GM23248 (cell line): ENCODE results near the gene MKRN2OS. TPM values are rescaled to one million over a fixed set of nuclear protein-coding genes. Genes with fewer than 3 reads are reported as not detected.
A peak's percentile ranks its signal among the peaks of the same experiment; 100 is the strongest.

ENCODE experiments used
- DNase-seq: peaks from one replicate; pipeline ENCODE4 v3.0.0-alpha.2; 2015
- H2AFZ ChIP-seq: fragments of 200-600 bp; sonication (generic); 2 replicates; pipeline ENCODE4 v1.6.1; 2016; ENCODE audit warnings: antibody characterized with exemption
- H3F3A ChIP-seq: fragments of 200-600 bp; sonication (generic); 2 replicates; pipeline ENCODE4 v1.6.1; 2016; ENCODE audit warnings: mild to moderate bottlenecking, antibody characterized with exemption, mixed run types; ENCODE audit not compliant: insufficient read depth
- H3K27ac ChIP-seq: fragments of 200-600 bp; sonication (generic); 2 replicates; pipeline ENCODE4 v1.5.1; 2016; ENCODE audit warnings: mild to moderate bottlenecking
- H3K27me3 ChIP-seq: fragments of 200-600 bp; sonication (generic); replicated peaks from 2 replicates; pipeline ENCODE4 v1.6.1; 2016; ENCODE audit warnings: mild to moderate bottlenecking; ENCODE audit not compliant: insufficient read depth
- H3K36me3 ChIP-seq: fragments of 200-600 bp; sonication (generic); 2 replicates; pipeline ENCODE4 v1.6.1; 2016; ENCODE audit warnings: low read depth, mild to moderate bottlenecking
- H3K4me1 ChIP-seq: fragments of 200-600 bp; sonication (generic); 2 replicates; pipeline ENCODE4 v1.6.1; 2016; ENCODE audit warnings: mild to moderate bottlenecking; ENCODE audit not compliant: insufficient read depth
- H3K4me2 ChIP-seq: fragments of 200-600 bp; sonication (generic); one replicate; pipeline ENCODE4 v1.6.1; 2016; ENCODE audit warnings: mild to moderate bottlenecking; ENCODE audit not compliant: unreplicated experiment
- H3K4me3 ChIP-seq: fragments of 200-600 bp; sonication (generic); 2 replicates; pipeline ENCODE4 v1.5.1; 2016; ENCODE audit warnings: mild to moderate bottlenecking
- H3K79me2 ChIP-seq: fragments of 200-600 bp; sonication (generic); 2 replicates; pipeline ENCODE4 v1.6.1; 2016; ENCODE audit warnings: mild to moderate bottlenecking; ENCODE audit not compliant: insufficient read depth
- H3K9ac ChIP-seq: fragments of 200-600 bp; sonication (generic); 2 replicates; pipeline ENCODE4 v1.6.1; 2016; ENCODE audit warnings: mild to moderate bottlenecking
- H3K9me2 ChIP-seq: fragments of 200-600 bp; sonication (generic); 2 replicates; pipeline ENCODE4 v1.6.1; 2016; ENCODE audit warnings: mixed run types, mild to moderate bottlenecking, moderate library complexity; ENCODE audit not compliant: insufficient read depth
- H3K9me3 ChIP-seq: fragments of 200-600 bp; sonication (generic); one replicate; pipeline ENCODE4 v1.6.1; 2017; ENCODE audit warnings: low read depth
- H4K20me1 ChIP-seq: fragments of 200-600 bp; sonication (generic); 2 replicates; pipeline ENCODE4 v1.6.0; 2016; ENCODE audit not compliant: insufficient read depth
- EZH2 ChIP-seq: fragments of 200-600 bp; sonication (generic); IDR thresholded peaks from 2 replicates; pipeline ENCODE4 v1.6.1; 2018; ENCODE audit warnings: antibody characterized with exemption, mild to moderate bottlenecking; ENCODE audit not compliant: insufficient read depth, poor library complexity, severe bottlenecking
- EZH2phosphoT487 ChIP-seq: fragments of 200-600 bp; sonication (generic); IDR thresholded peaks from 2 replicates; pipeline ENCODE4 v1.6.1; 2018; ENCODE audit warnings: antibody characterized with exemption, moderate library complexity, mild to moderate bottlenecking, low read depth; ENCODE audit not compliant: insufficient read depth
- WGBS, 2 experiments: methylation state at CpG; one replicate each; pipeline ENCODE4 v1.1.6; 2015 to 2017; ENCODE audit warnings: low lambda C conversion rate in 2 of 2, low coverage in 1 of 2; ENCODE audit errors: missing lambda C conversion rate in 2 of 2; 5-methylcytosine and 5-hydroxymethylcytosine counted together
- in situ Hi-C: fragments of 300-500 bp; cut with MboI; formaldehyde crosslinking; loops from 2 replicates; pipeline ENCODE4 v1.15.0; 2020
- polyA plus RNA-seq: library from polyadenylated mRNA; unstranded; fragments of >200 nt; fragmentation: Nextera tagmentation; extraction: Ambion mirVana; gene quantifications from 2 replicates; pipeline ENCODE4 v1.2.1, GENCODE V29; 2016
- total RNA-seq: library from RNA; depleted of rRNA; stranded (reverse); fragments of >200 nt; shearing (Covaris generic); gene quantifications from 2 replicates; pipeline ENCODE4 v1.2.3, GENCODE V29; 2014

The MKRN2OS gene
- total and polyA plus RNA-seq, 2 experiments from 2014 or later = not detected

DNA sequence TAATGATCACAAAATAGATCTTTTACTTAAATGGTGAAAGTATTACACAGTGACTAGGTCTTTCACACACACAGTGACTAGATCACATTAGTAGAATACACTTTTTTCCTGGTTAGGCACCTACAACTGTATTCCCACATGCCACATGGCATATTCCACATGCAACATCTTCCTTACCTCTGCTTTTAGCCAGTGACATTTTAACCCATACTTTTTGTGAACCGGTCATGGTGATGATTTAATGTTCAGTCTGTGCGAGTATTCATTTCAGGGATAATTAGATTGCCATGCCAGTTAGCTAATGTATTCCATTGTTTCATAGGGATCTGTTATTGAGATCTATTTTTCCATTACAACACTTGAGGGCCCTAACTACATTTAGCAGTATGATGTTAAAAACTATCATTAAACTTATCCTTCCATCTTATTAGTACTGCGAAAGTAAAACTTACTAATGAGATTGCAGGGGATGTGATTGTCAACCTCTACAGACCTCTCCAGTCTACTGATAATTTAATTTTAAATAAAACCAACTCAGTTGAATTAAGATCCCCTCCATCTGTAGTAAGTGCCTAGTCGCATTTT lies 32.7 kb downstream of the MKRN2OS start:
- H3K27me3 ChIP-seq = no peaks in the 10 kb centered on the region
- no peak overlapping the region for H3K9ac ChIP-seq
- no peak overlapping the region for H3K27ac ChIP-seq
- no peaks in the 10 kb centered on the region for H3K9me2 ChIP-seq
- WGBS, 2 experiments = 82 to 88% methylated on average over 4 of the region's 4 CpGs
- H4K20me1 ChIP-seq = no peaks in the 10 kb centered on the region
- peaks cover 16% of the 10 kb centered on the region for H3F3A ChIP-seq
- no peaks in the 10 kb centered on the region for H3K79me2 ChIP-seq
- in situ Hi-C loops = no loop called here
- DNase-seq = no peak
- H3K4me2 ChIP-seq = no peak overlapping the region
- H2AFZ ChIP-seq = no peak overlapping the region
- TF ChIP-seq EZH2 (no peak), EZH2phosphoT487 (no peak)
- H3K36me3 ChIP-seq = no peaks in the 10 kb centered on the region
- no peaks in the 10 kb centered on the region for H3K9me3 ChIP-seq
- H3K4me3 ChIP-seq = no peak overlapping the region
- peaks cover 13% of the 10 kb centered on the region for H3K4me1 ChIP-seq

DNA sequence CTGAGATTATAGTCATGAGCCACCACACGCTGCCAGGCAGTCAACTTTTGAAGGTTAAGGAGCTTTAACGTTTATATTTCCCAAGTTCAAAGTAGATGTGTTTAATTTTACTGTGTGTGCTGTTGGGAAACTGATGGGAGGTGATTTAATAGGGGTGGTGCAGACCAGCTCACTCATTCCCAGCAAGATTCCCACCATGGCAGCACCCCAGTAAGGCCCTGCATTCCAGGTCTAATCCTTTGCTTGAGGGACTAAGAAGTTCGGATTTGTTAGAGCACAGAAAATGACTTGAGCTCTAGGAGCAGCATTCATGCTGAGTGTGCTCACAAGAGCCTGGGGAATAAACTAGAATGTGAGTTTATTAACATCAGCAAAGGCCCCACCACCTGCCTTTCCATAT lies 35.8 kb downstream of the MKRN2OS start:
- Histone ChIP-seq H3K9me3 (no peaks in the 10 kb centered on the region), H3K4me2 (no peak overlapping the region), H3K9ac (no peak overlapping the region), H3K79me2 (no peaks in the 10 kb centered on the region), H3F3A (peaks cover 22% of the 10 kb centered on the region), H3K36me3 (0 out of 2 replicates have a peak, but pooled peaks cover 1% of the 10 kb centered on the region), H3K9me2 (no peaks in the 10 kb centered on the region), H2AFZ (no peak overlapping the region), H3K4me3 (no peak overlapping the region), H3K27ac (peak overlapping the region; percentile 86; the same call in 1 of the 2 replicates), H3K27me3 (no peaks in the 10 kb centered on the region), H3K4me1 (peaks cover 19% of the 10 kb centered on the region), H4K20me1 (no peaks in the 10 kb centered on the region)
- 48 to 59% methylated on average over 3 of the region's 3 CpGs for WGBS, 2 experiments
- DNase-seq = no peak
- TF ChIP-seq EZH2phosphoT487 = no peak
- TF ChIP-seq EZH2 = no peak
- in situ Hi-C loops = no loop called here

DNA sequence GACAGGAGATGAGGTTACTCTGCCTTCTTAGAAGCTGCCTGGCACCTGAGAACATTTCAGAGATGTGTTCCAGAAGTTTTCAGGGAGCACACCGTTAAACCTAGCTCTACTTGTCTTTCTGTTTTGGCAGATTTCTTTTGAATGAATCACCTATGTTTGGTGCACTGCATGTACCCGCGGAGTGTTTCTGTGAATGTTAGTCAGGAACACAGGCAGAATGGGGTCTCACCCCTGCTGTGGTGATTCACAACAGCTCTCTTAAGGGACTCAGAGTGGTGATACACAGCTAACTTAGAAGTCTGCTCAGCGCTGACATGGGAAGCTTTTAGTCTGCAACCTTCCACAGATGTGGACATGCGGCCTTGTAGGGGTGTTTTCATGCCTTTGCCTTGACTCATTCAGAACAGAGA lies 37.0 kb downstream of the MKRN2OS start:
- TF ChIP-seq EZH2 = no peak
- TF ChIP-seq EZH2phosphoT487 = peak; percentile 90; the same call in 1 of the 2 replicates
- peak overlapping the region; percentile 40; the same call in 1 of the 2 replicates for H2AFZ ChIP-seq
- 1 to 2% methylated on average over 5 of the region's 5 CpGs for WGBS, 2 experiments

DNA sequence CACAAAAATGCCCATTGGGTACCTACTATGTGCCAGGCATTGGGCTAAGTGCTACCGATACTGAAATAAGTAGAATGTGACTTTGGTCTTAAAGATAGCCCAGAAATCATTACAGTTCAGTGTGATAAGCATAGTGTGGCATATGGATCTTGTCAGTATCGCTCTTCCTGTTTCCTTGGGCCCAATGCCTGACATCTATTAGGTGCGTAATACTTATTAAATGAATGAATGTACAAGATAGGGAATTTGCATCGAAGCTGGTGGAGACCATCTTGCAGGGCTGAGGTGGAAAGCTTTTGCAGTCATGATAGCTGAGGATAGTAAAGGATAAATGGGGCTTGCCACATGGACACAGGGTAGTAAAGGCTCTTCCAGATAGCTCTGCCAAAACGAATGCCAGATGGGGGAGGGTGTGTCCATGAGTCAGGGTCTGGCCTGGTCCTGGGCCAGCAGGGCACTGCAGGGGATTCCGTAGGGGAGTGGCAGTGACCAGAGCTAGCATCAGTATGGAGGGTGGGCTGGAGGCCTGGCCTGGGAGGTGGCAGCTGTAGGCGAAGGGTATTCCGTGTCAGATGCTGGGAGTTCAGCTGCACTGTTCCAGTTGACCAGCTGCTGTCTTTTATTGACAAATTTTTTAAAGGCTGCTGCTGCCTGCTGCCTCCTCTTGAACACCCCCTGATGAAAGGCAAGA lies 37.6 kb downstream of the MKRN2OS start:
- WGBS, 2 experiments = 41 to 51% methylated on average over 8 of the region's 8 CpGs
- 0 out of 2 replicates have a peak, but pooled peaks cover 7% of the 10 kb centered on the region for H3K36me3 ChIP-seq
- peaks cover 19% of the 10 kb centered on the region for H3K4me1 ChIP-seq
- H3K9me2 ChIP-seq = no peaks in the 10 kb centered on the region
- H3K27ac ChIP-seq = peak overlapping the region; percentile 86
- H3K27me3 ChIP-seq = no peaks in the 10 kb centered on the region
- in situ Hi-C loops = no loop called here
- H4K20me1 ChIP-seq = no peaks in the 10 kb centered on the region
- no peaks in the 10 kb centered on the region for H3K9me3 ChIP-seq
- peak overlapping the region; percentile 68 for H3K4me2 ChIP-seq
- no peaks in the 10 kb centered on the region for H3K79me2 ChIP-seq
- peak; percentile 73 for DNase-seq
- peak overlapping the region; percentile 54 for H3K4me3 ChIP-seq
- peak overlapping the region; percentile 68 for H3K9ac ChIP-seq
- no peak for TF ChIP-seq EZH2
- no peak for TF ChIP-seq EZH2phosphoT487
- H3F3A ChIP-seq = peaks cover 22% of the 10 kb centered on the region
- H2AFZ ChIP-seq = peak overlapping the region; percentile 40; the same call in 1 of the 2 replicates

More for the DNA sequence above, 37.0 kb downstream of the MKRN2OS start:
- Histone ChIP-seq H3K27me3 (no peaks in the 10 kb centered on the region), H3K36me3 (0 out of 2 replicates have a peak, but pooled peaks cover 7% of the 10 kb centered on the region), H3K9ac (peak overlapping the region; percentile 68), H4K20me1 (no peaks in the 10 kb centered on the region), H3K4me1 (peaks cover 19% of the 10 kb centered on the region), H3K79me2 (no peaks in the 10 kb centered on the region), H3K9me3 (no peaks in the 10 kb centered on the region), H3K4me2 (peak overlapping the region; percentile 68), H3F3A (peaks cover 22% of the 10 kb centered on the region), H3K4me3 (peak overlapping the region; percentile 54), H3K27ac (peak overlapping the region; percentile 86), H3K9me2 (no peaks in the 10 kb centered on the region)
- in situ Hi-C loops = no loop called here
- peak; percentile 98 for DNase-seq
